HCT116 (cell line): ENCODE measurements around the gene HOXC6. TPM values are rescaled to one million over a fixed set of nuclear protein-coding genes. Genes with fewer than 3 reads are reported as not detected.

Source experiments
- ATAC-seq: fragments of 200-7000 bp; cut with Tn5 transposase; 2 replicates; pipeline ENCODE4 v1.9.1; 2020; ENCODE audit warnings: mild to moderate bottlenecking, moderate library complexity
- BruUV-seq: library from RNA; stranded (reverse); fragments of 400-500 nt; replicated peaks from 2 replicates; lab custom pipeline; 2021; lab: Mats Ljungman, UMichigan
- CTCF ChIA-PET: fragments of 300-600 bp; sonication (Branson Sonifier 250); formaldehyde crosslinking; loops from one replicate; lab custom pipeline; 2021; ENCODE audit warnings: antibody characterized with exemption; lab: Charles Lee
- POLR2A ChIA-PET: fragments of 300-600, 350-600 bp; sonication (Branson Sonifier 250); formaldehyde crosslinking; loops from one replicate; lab custom pipeline; 2021; ENCODE audit warnings: antibody characterized with exemption; lab: Charles Lee
- RAD21 ChIA-PET, 2 experiments: fragments of 300-600 bp; sonication (Branson Sonifier 250); formaldehyde crosslinking; loops; one replicate each; lab custom pipeline; 2023; ENCODE audit warnings: low total read pairs in 2 of 2; ENCODE audit not compliant: uncharacterized antibody in 2 of 2, unreplicated experiment in 2 of 2, low non-redundant PET in 1 of 2; lab: Charles Lee
- DNase-seq: peaks from one replicate; pipeline ENCODE4 v3.0.0-alpha.2; 2010; ENCODE audit warnings: low read depth, low spot score
- H2AFZ ChIP-seq: fragments of 200-600 bp; shearing (Covaris generic), sonication (generic); 2 replicates; pipeline ENCODE4 v1.6.1; 2017; ENCODE audit warnings: low read depth, mixed run types, mixed read lengths, antibody characterized with exemption, low read length; ENCODE audit not compliant: poor library complexity, severe bottlenecking
- H3K27ac ChIP-seq: 2 replicates; pipeline ENCODE4 v1.5.1; 2012; ENCODE audit warnings: low read depth, low read length
- H3K27me3 ChIP-seq: fragments of 200-600 bp; sonication (generic); 2 replicates; pipeline ENCODE4 v1.6.1; 2016; ENCODE audit warnings: mixed run types, low read length, mixed read lengths; ENCODE audit not compliant: insufficient read depth
- H3K36me3 ChIP-seq, 2 experiments: fragments of 200-500 bp in 1 of 2; fragments of 200-600 bp in 1 of 2; sonication (Bioruptor generic) in 1 of 2; sonication (generic) in 1 of 2; 2 replicates each; pipeline versions ENCODE4 v1.5.1 to v1.6.1; 2014 to 2016; ENCODE audit warnings: low read length in 2 of 2, inconsistent platforms in 1 of 2, mixed read lengths in 1 of 2, mixed run types in 1 of 2; ENCODE audit not compliant: insufficient read depth in 2 of 2, control insufficient read depth in 1 of 2
- H3K4me1 ChIP-seq, 2 experiments: fragments of 200-600 bp in 1 of 2; sonication (generic) in 1 of 2; 2 replicates each; pipeline versions ENCODE4 v1.5.1 to v1.6.1; 2012 to 2017; ENCODE audit warnings: low read length in 2 of 2, inconsistent platforms in 1 of 2, mild to moderate bottlenecking in 1 of 2, mixed read lengths in 1 of 2, mixed run types in 1 of 2, moderate library complexity in 1 of 2; ENCODE audit not compliant: insufficient read depth in 2 of 2, control insufficient read depth in 1 of 2
- H3K4me2 ChIP-seq: fragments of 200-600 bp; sonication (generic); 2 replicates; pipeline ENCODE4 v1.6.1; 2017; ENCODE audit warnings: mixed run types, low read length, mixed read lengths
- H3K4me3 ChIP-seq, 2 experiments: fragments of 200-600 bp in 1 of 2; sonication (generic) in 1 of 2; replicated peaks in 1 of 2; 2 replicates each; pipeline ENCODE4 v1.5.1; 2011 to 2016; ENCODE audit warnings: low read length in 2 of 2, control low read depth in 1 of 2, low read depth in 1 of 2, mild to moderate bottlenecking in 1 of 2, mixed read lengths in 1 of 2, mixed run types in 1 of 2
- H3K79me2 ChIP-seq: fragments of 200-600 bp; sonication (generic); 2 replicates; pipeline ENCODE4 v1.6.1; 2017; ENCODE audit warnings: mild to moderate bottlenecking, mixed run types, low read length, moderate library complexity, mixed read lengths; ENCODE audit not compliant: insufficient read depth
- H3K9ac ChIP-seq: fragments of 200-600 bp; sonication (generic); 2 replicates; pipeline ENCODE4 v1.6.1; 2016; ENCODE audit warnings: low read length, mixed read lengths
- H3K9me2 ChIP-seq: fragments of 200-600 bp; sonication (generic), shearing (Covaris generic); 2 replicates; pipeline ENCODE4 v1.6.1; 2017; ENCODE audit warnings: mixed run types, mild to moderate bottlenecking, moderate library complexity; ENCODE audit not compliant: insufficient read depth
- H3K9me3 ChIP-seq, 2 experiments: fragments of 200-500 bp in 1 of 2; fragments of 200-600 bp in 1 of 2; sonication (Bioruptor generic) in 1 of 2; sonication (generic) in 1 of 2; 2 replicates each; pipeline ENCODE4 v1.6.1; 2014 to 2017; ENCODE audit warnings: low read length in 2 of 2, mixed read lengths in 2 of 2, inconsistent platforms in 1 of 2, low read depth in 1 of 2, mild to moderate bottlenecking in 1 of 2, mixed run types in 1 of 2, moderate library complexity in 1 of 2; ENCODE audit not compliant: control insufficient read depth in 1 of 2, insufficient read depth in 1 of 2
- H4K20me1 ChIP-seq: fragments of 200-600 bp; sonication (generic), shearing (Covaris generic); 2 replicates; pipeline ENCODE4 v1.6.1; 2017; ENCODE audit warnings: mixed run types, mild to moderate bottlenecking, moderate library complexity; ENCODE audit not compliant: insufficient read depth
- ZNF274 ChIP-seq: fragments of 200-500 bp; sonication (Bioruptor generic); IDR thresholded peaks from 2 replicates; pipeline ENCODE4 v1.6.1; 2014; ENCODE audit warnings: mild to moderate bottlenecking, low read depth, low read length, inconsistent platforms
- intact Hi-C: fragments of 100-400 bp; cut with micrococcal nuclease; formaldehyde crosslinking; loops from 2 replicates; pipeline ENCODE4 v1.10.0; 2022
- total RNA-seq: library from RNA; stranded (reverse); gene quantifications from one replicate; pipeline ENCODE4 v1.2.1, GENCODE V29; 2021; ENCODE audit not compliant: unreplicated experiment
- TF ChIP-seq, protein P1 (sequence below), 3 experiments: fragments of 200-600 bp in 1 of 3; sonication (generic) in 1 of 3; IDR thresholded peaks in 2 of 3; conservative IDR thresholded peaks in 1 of 3; 2 replicates each; pipeline ENCODE4 v1.5.1; 2012 to 2017; ENCODE audit warnings: low read depth in 2 of 3, low read length in 2 of 3, antibody characterized with exemption in 1 of 3, borderline replicate concordance in 1 of 3, control low read depth in 1 of 3, mild to moderate bottlenecking in 1 of 3, mixed read lengths in 1 of 3, mixed run types in 1 of 3, moderate library complexity in 1 of 3; ENCODE audit not compliant: insufficient read depth in 1 of 3

The HOXC6 gene
- total RNA-seq, 1 experiment from 2014 or later: 3.1 TPM

DNA sequence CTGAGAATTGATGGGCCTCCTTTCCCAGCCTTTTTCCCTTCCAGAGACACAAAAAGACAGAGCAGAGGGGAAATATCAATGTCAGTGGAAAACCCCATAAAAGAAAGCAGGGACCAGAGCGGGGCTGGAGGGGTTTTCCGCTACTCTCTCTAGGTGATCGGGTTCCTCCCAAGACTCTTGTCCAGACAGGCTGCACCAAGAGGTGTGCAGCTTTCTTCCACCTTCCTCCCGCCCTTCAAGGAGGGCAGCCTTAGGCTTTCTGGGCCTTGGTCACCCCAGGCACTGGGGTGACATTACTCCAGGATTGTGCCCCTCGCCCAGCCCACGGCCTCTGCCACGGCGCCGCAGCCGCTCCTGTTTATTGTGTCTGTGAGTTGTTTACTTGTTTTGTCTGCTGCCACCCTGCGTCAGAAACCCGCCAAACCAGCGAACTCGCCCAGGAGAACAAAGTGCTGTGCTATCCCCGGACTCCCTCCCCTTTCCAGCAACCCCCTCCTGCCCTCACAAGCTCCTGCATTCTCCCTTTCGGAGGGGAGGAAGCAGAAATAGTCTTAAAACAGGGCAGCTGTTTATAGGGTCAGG lies 6.7 kb upstream of the HOXC6 start:
- CTCF ChIA-PET: interaction anchor here (0.7 to 5.3 kb wide), 2 partner anchors 11 to 319 kb away, joined by 3 to 38 read pairs; partner anchors contain the start of gene HOXC5
- no peak overlapping the region for H2AFZ ChIP-seq
- no peaks in the 10 kb centered on the region for H3K27me3 ChIP-seq
- TF ChIP-seq, protein P1, sequence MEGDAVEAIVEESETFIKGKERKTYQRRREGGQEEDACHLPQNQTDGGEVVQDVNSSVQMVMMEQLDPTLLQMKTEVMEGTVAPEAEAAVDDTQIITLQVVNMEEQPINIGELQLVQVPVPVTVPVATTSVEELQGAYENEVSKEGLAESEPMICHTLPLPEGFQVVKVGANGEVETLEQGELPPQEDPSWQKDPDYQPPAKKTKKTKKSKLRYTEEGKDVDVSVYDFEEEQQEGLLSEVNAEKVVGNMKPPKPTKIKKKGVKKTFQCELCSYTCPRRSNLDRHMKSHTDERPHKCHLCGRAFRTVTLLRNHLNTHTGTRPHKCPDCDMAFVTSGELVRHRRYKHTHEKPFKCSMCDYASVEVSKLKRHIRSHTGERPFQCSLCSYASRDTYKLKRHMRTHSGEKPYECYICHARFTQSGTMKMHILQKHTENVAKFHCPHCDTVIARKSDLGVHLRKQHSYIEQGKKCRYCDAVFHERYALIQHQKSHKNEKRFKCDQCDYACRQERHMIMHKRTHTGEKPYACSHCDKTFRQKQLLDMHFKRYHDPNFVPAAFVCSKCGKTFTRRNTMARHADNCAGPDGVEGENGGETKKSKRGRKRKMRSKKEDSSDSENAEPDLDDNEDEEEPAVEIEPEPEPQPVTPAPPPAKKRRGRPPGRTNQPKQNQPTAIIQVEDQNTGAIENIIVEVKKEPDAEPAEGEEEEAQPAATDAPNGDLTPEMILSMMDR (IDR thresholded peaks at IDR 0.05 in 2 of 3, conservative IDR thresholded peaks at IDR 0.05 in 1 of 3; ENCODE audit: borderline replicate concordance in 1 of 3, insufficient read depth in 1 of 3, low read depth in 2 of 3, low read length in 2 of 3): peak; percentile 33 to 45 (median 40); a peak in 4 of 6 replicates
- no peak for TF ChIP-seq ZNF274
- peak overlapping the region; percentile 33 for H3K9ac ChIP-seq
- intact Hi-C loops: no loop called here
- no peak overlapping the region for H3K27ac ChIP-seq
- peaks cover 18 to 33% of the 10 kb centered on the region in 2 experiments; a peak in 3 of 4 replicates for H3K4me1 ChIP-seq
- peak overlapping the region in 1 of 2 experiments; percentile 13; a peak in 1 of 4 replicates for H3K4me3 ChIP-seq
- no peak; the same call in 1 of the 2 replicates for ATAC-seq
- peak overlapping the region; percentile 59 for H3K4me2 ChIP-seq
- POLR2A ChIA-PET: no interaction called here
- RAD21 ChIA-PET: interaction anchor here in 1 of 2 experiments (0.6 kb wide), 1 partner anchor 11 kb away, joined by 3 read pairs; no protein-coding TSS in a partner anchor
- H3K9me2 ChIP-seq: no peaks in the 10 kb centered on the region
- H3K9me3 ChIP-seq: no peaks in the 10 kb centered on the region
- H4K20me1 ChIP-seq: no peaks in the 10 kb centered on the region
- no peaks in the 10 kb centered on the region for H3K36me3 ChIP-seq
- H3K79me2 ChIP-seq: no peaks in the 10 kb centered on the region
- no peak for DNase-seq
- BruUV-seq: no TSS peak
